Skeletal muscle satellite cell (primary cell): ENCODE data around the gene SMARCAL1.
"Not testable (repeated sequence)": the region's sequence is repeated elsewhere in the genome, so short reads cannot be mapped to it uniquely, and the experiment has no call there.

ENCODE experiments used
- H3K27me3 ChIP-seq: 2 replicates; pipeline ENCODE4 v1.7.0; 2013; ENCODE audit warnings: low read length; ENCODE audit not compliant: control insufficient read depth, insufficient read depth
- H3K36me3 ChIP-seq: 2 replicates; pipeline ENCODE4 v1.7.0; 2013; ENCODE audit warnings: mild to moderate bottlenecking, control low read depth, low read length; ENCODE audit not compliant: insufficient read depth
- H3K4me1 ChIP-seq: 2 replicates; pipeline ENCODE4 v1.7.0; 2013; ENCODE audit warnings: low read length; ENCODE audit not compliant: control insufficient read depth, insufficient read depth
- H3K4me2 ChIP-seq: 2 replicates; pipeline ENCODE4 v1.7.0; 2013; ENCODE audit warnings: mild to moderate bottlenecking, low read length
- H3K4me3 ChIP-seq: 2 replicates; pipeline ENCODE4 v1.7.0; 2013; ENCODE audit warnings: low read length
- H3K9ac ChIP-seq: 2 replicates; pipeline ENCODE4 v1.7.0; 2013; ENCODE audit warnings: mild to moderate bottlenecking, low read depth, low read length, moderate library complexity
- H3K9me3 ChIP-seq: replicated peaks from 2 replicates; pipeline ENCODE4 v1.7.0; 2013; ENCODE audit warnings: mild to moderate bottlenecking, control low read depth, low read length

Gene SMARCAL1

GRCh38 chr2:216375286-216375685 lies 37.0 kb upstream of the SMARCAL1 start:
- no peak overlapping the region for H3K4me3 ChIP-seq
- peaks cover 26% of the 10 kb centered on the region for H3K4me1 ChIP-seq
- H3K9me3 ChIP-seq = no peaks in the 10 kb centered on the region
- no peaks in the 10 kb centered on the region for H3K27me3 ChIP-seq
- no peak overlapping the region for H3K4me2 ChIP-seq
- no peaks in the 10 kb centered on the region for H3K36me3 ChIP-seq
- no peak overlapping the region for H3K9ac ChIP-seq

- H3K4me3 ChIP-seq = no peak overlapping the region
- no peak overlapping the region for H3K9ac ChIP-seq
- H3K27me3 ChIP-seq = no peaks in the 10 kb centered on the region
- H3K36me3 ChIP-seq = no peaks in the 10 kb centered on the region
- no peak overlapping the region for H3K4me2 ChIP-seq
- no peaks in the 10 kb centered on the region for H3K4me1 ChIP-seq
- no peaks in the 10 kb centered on the region for H3K9me3 ChIP-seq
These were observed 32.3 kb upstream of the SMARCAL1 start for GRCh38 chr2:216379977-216380376.

GRCh38 chr2:216384409-216384808 lies 27.9 kb upstream of the SMARCAL1 start:
- not testable (repeated sequence) for H3K4me3 ChIP-seq, H3K4me1 ChIP-seq, H3K4me2 ChIP-seq, H3K27me3 ChIP-seq, H3K9me3 ChIP-seq, H3K9ac ChIP-seq, H3K36me3 ChIP-seq

- Histone ChIP-seq H3K9ac (no peak overlapping the region), H3K36me3 (no peaks in the 10 kb centered on the region), H3K4me2 (no peak overlapping the region), H3K9me3 (no peaks in the 10 kb centered on the region), H3K4me1 (no peaks in the 10 kb centered on the region), H3K27me3 (no peaks in the 10 kb centered on the region), H3K4me3 (no peak overlapping the region)
These were observed 26.8 kb upstream of the SMARCAL1 start for GRCh38 chr2:216385478-216385877.

- Histone ChIP-seq H3K4me3 (no peak overlapping the region), H3K4me2 (no peak overlapping the region), H3K27me3 (no peaks in the 10 kb centered on the region), H3K9ac (no peak overlapping the region), H3K36me3 (no peaks in the 10 kb centered on the region), H3K4me1 (peaks cover 5% of the 10 kb centered on the region), H3K9me3 (no peaks in the 10 kb centered on the region)
These were observed 25.0 kb upstream of the SMARCAL1 start for GRCh38 chr2:216387262-216387661.

- H3K4me2 ChIP-seq = no peak overlapping the region
- H3K27me3 ChIP-seq = no peaks in the 10 kb centered on the region
- H3K9ac ChIP-seq = no peak overlapping the region
- H3K4me3 ChIP-seq = no peak overlapping the region
- H3K36me3 ChIP-seq = no peaks in the 10 kb centered on the region
- peaks cover 5% of the 10 kb centered on the region for H3K4me1 ChIP-seq
- H3K9me3 ChIP-seq = no peaks in the 10 kb centered on the region
These were observed 24.0 kb upstream of the SMARCAL1 start for GRCh38 chr2:216388046-216388884.

GRCh38 chr2:216389570-216389969 lies 22.7 kb upstream of the SMARCAL1 start:
- Histone ChIP-seq H3K4me3 (no peak overlapping the region), H3K9ac (no peak overlapping the region), H3K27me3 (no peaks in the 10 kb centered on the region), H3K9me3 (no peaks in the 10 kb centered on the region), H3K36me3 (no peaks in the 10 kb centered on the region), H3K4me1 (peaks cover 5% of the 10 kb centered on the region), H3K4me2 (no peak overlapping the region)

GRCh38 chr2:216391401-216391800 lies 20.9 kb upstream of the SMARCAL1 start:
- peaks cover 5% of the 10 kb centered on the region for H3K4me1 ChIP-seq
- H3K27me3 ChIP-seq = no peaks in the 10 kb centered on the region
- no peak overlapping the region for H3K4me2 ChIP-seq
- no peaks in the 10 kb centered on the region for H3K9me3 ChIP-seq
- H3K36me3 ChIP-seq = no peaks in the 10 kb centered on the region
- no peak overlapping the region for H3K9ac ChIP-seq
- H3K4me3 ChIP-seq = no peak overlapping the region

- Histone ChIP-seq H3K27me3 (no peaks in the 10 kb centered on the region), H3K4me2 (no peak overlapping the region), H3K9ac (no peak overlapping the region), H3K4me1 (peaks cover 5% of the 10 kb centered on the region), H3K9me3 (no peaks in the 10 kb centered on the region), H3K4me3 (no peak overlapping the region), H3K36me3 (no peaks in the 10 kb centered on the region)
These were observed 20.2 kb upstream of the SMARCAL1 start for GRCh38 chr2:216392018-216392562.

GRCh38 chr2:216392945-216393840 lies 19.1 kb upstream of the SMARCAL1 start:
- no peak overlapping the region for H3K4me2 ChIP-seq
- no peak overlapping the region for H3K9ac ChIP-seq
- no peak overlapping the region for H3K4me3 ChIP-seq
- H3K27me3 ChIP-seq = no peaks in the 10 kb centered on the region
- H3K36me3 ChIP-seq = no peaks in the 10 kb centered on the region
- peaks cover 5% of the 10 kb centered on the region for H3K4me1 ChIP-seq
- no peaks in the 10 kb centered on the region for H3K9me3 ChIP-seq

- Histone ChIP-seq H3K4me1 (peaks cover 5% of the 10 kb centered on the region), H3K9me3 (no peaks in the 10 kb centered on the region), H3K36me3 (no peaks in the 10 kb centered on the region), H3K4me2 (no peak overlapping the region), H3K4me3 (no peak overlapping the region), H3K9ac (no peak overlapping the region), H3K27me3 (no peaks in the 10 kb centered on the region)
These were observed 17.4 kb upstream of the SMARCAL1 start for GRCh38 chr2:216394881-216395280.
